Endothelial cell of umbilical vein (primary cell): ENCODE data around the gene TES. TPM values are rescaled to one million over a fixed set of nuclear protein-coding genes. Genes with fewer than 3 reads are reported as not detected.

Source experiments
- BruUV-seq: library from RNA; stranded (reverse); fragments of 400-500 nt; replicated peaks from 2 replicates; lab custom pipeline; 2021; lab: Mats Ljungman, UMichigan
- CTCF ChIA-PET: fragments of 300-600, 350-600 bp; sonication (Branson Sonifier 250); formaldehyde crosslinking; loops from one replicate; lab custom pipeline; 2021; ENCODE audit warnings: antibody characterized with exemption, inconsistent platforms; lab: Charles Lee
- POLR2A ChIA-PET: fragments of 300-600, 350-600 bp; sonication (Branson Sonifier 250); formaldehyde crosslinking; loops from one replicate; lab custom pipeline; 2021; ENCODE audit warnings: antibody characterized with exemption, inconsistent platforms; lab: Charles Lee
- DNase-seq: peaks from one replicate; pipeline ENCODE4 v3.0.0-alpha.2; 2011; ENCODE audit warnings: low read depth, low spot score
- FAIRE-seq: peaks from 2 replicates; lab custom pipeline; 2011; peaks lifted over from hg19 to GRCh38; lab: Jason Lieb, UNC
- H2AFZ ChIP-seq: 2 replicates; pipeline ENCODE4 v1.6.0; 2012; ENCODE audit warnings: low read depth, low read length, control low read depth, inconsistent platforms
- H3K27ac ChIP-seq: 2 replicates; pipeline ENCODE4 v1.5.1; 2011; ENCODE audit warnings: low read depth, mild to moderate bottlenecking, control low read depth, low read length, moderate library complexity; ENCODE audit not compliant: insufficient read depth
- H3K27me3 ChIP-seq, 2 experiments: 2 replicates each; pipeline versions ENCODE4 v1.6.0 to v1.6.1; 2011; ENCODE audit warnings: low read length in 2 of 2, mixed read lengths in 1 of 2; ENCODE audit not compliant: control insufficient read depth in 2 of 2, insufficient read depth in 2 of 2
- H3K36me3 ChIP-seq, 2 experiments: 2 replicates in 1 of 2; 3 replicates in 1 of 2; pipeline ENCODE4 v1.5.1; 2011; ENCODE audit warnings: low read length in 2 of 2, mild to moderate bottlenecking in 1 of 2, moderate library complexity in 1 of 2; ENCODE audit not compliant: control insufficient read depth in 2 of 2, insufficient read depth in 2 of 2; ENCODE audit errors: extremely low read depth in 1 of 2
- H3K4me1 ChIP-seq: 3 replicates; pipeline ENCODE4 v1.5.1; 2011; ENCODE audit warnings: mild to moderate bottlenecking, low read length; ENCODE audit not compliant: control insufficient read depth, insufficient read depth; ENCODE audit errors: extremely low read depth
- H3K4me2 ChIP-seq: 2 replicates; pipeline ENCODE4 v1.6.1; 2011; ENCODE audit warnings: low read length, control low read depth, mixed read lengths; ENCODE audit not compliant: insufficient read depth
- H3K4me3 ChIP-seq, 3 experiments: fragments of 200-600 bp in 1 of 3; sonication (generic), shearing (Covaris generic) in 1 of 3; replicated peaks in 1 of 3; 2 replicates each; pipeline ENCODE4 v1.5.1; 2011 to 2016; ENCODE audit warnings: control low read depth in 3 of 3, low read length in 3 of 3, mild to moderate bottlenecking in 2 of 3, inconsistent platforms in 1 of 3, low read depth in 1 of 3, moderate library complexity in 1 of 3; ENCODE audit not compliant: insufficient read depth in 1 of 3
- H3K79me2 ChIP-seq: 2 replicates; pipeline ENCODE4 v1.6.0; 2012; ENCODE audit warnings: low read length, inconsistent platforms; ENCODE audit not compliant: control insufficient read depth, insufficient read depth
- H3K9ac ChIP-seq: replicated peaks from 2 replicates; pipeline ENCODE3; 2011; ENCODE audit warnings: low read length, control low read depth; ENCODE audit not compliant: insufficient read depth; ENCODE audit errors: extremely low read depth
- H3K9me1 ChIP-seq: replicated peaks from 3 replicates; pipeline ENCODE4 v1.6.0; 2011; ENCODE audit warnings: mild to moderate bottlenecking, low read length; ENCODE audit not compliant: control insufficient read depth, insufficient read depth; ENCODE audit errors: extremely low read depth
- H3K9me3 ChIP-seq: replicated peaks from 2 replicates; pipeline ENCODE4 v1.5.1; 2012; ENCODE audit warnings: low read length, inconsistent platforms; ENCODE audit not compliant: control insufficient read depth, insufficient read depth
- H4K20me1 ChIP-seq: replicated peaks from 2 replicates; pipeline ENCODE3; 2011; ENCODE audit warnings: mild to moderate bottlenecking, low read length; ENCODE audit not compliant: control insufficient read depth, insufficient read depth; ENCODE audit errors: extremely low read depth
- CTCF ChIP-seq, 2 donors: IDR thresholded peaks; 1 replicate in 1 of 2; 2 replicates in 1 of 2; pipeline ENCODE4 v1.5.1; 2011; ENCODE audit warnings: low read length in 2 of 2, mild to moderate bottlenecking in 2 of 2, moderate library complexity in 2 of 2, control low read depth in 1 of 2, inconsistent platforms in 1 of 2, low read depth in 1 of 2; ENCODE audit not compliant: insufficient read depth in 1 of 2; ENCODE audit errors: extremely low read depth in 1 of 2
- EZH2 ChIP-seq: IDR thresholded peaks from 2 replicates; pipeline ENCODE4 v1.6.1; 2012; ENCODE audit warnings: borderline replicate concordance, low read depth, mild to moderate bottlenecking, moderate library complexity, low read length, inconsistent platforms; ENCODE audit not compliant: severe bottlenecking
- FOS ChIP-seq: IDR thresholded peaks from 2 replicates; pipeline ENCODE4 v1.6.1; 2011; ENCODE audit warnings: mild to moderate bottlenecking, low read length, moderate library complexity, borderline replicate concordance; ENCODE audit not compliant: insufficient read depth
- GATA2 ChIP-seq: IDR thresholded peaks from 2 replicates; pipeline ENCODE4 v1.7.0; 2011; ENCODE audit warnings: low read depth, mild to moderate bottlenecking, moderate library complexity, mixed read lengths, low read length; ENCODE audit not compliant: insufficient read length, insufficient read depth
- JUN ChIP-seq: IDR thresholded peaks from 2 replicates; pipeline ENCODE4 v1.6.1; 2011; ENCODE audit warnings: borderline replicate concordance, low read depth; ENCODE audit not compliant: insufficient read length, insufficient read depth
- MAX ChIP-seq: IDR thresholded peaks from 2 replicates; pipeline ENCODE4 v1.6.1; 2011; ENCODE audit not compliant: insufficient read depth, insufficient read length
- MYC ChIP-seq: IDR thresholded peaks from one replicate; pipeline ENCODE4 v1.6.1; 2011; ENCODE audit warnings: mild to moderate bottlenecking, low read depth, low read length
- POLR2A ChIP-seq: IDR thresholded peaks from 2 replicates; pipeline ENCODE4 v1.6.1; 2012; ENCODE audit warnings: low read depth, mild to moderate bottlenecking, control low read depth, low read length
- POLR2AphosphoS5 ChIP-seq: IDR thresholded peaks from 2 replicates; pipeline ENCODE4 v1.6.1; 2012; ENCODE audit warnings: low read depth, mild to moderate bottlenecking, control low read depth, low read length, moderate library complexity; ENCODE audit not compliant: insufficient read depth
- dilution Hi-C: fragments of 300-500 bp; cut with MboI; formaldehyde crosslinking; loops from one replicate; pipeline ENCODE4 v1.15.0; 2019; ENCODE audit warnings: low sequenced_read_pairs; ENCODE audit not compliant: extremely low pct_ligation_motif_present
- intact Hi-C: fragments of 100-400 bp; cut with micrococcal nuclease; formaldehyde crosslinking; loops from one replicate; pipeline ENCODE4 v1.10.0; 2022
- polyA plus RNA-seq, 4 experiments: library from polyadenylated mRNA; depleted of rRNA in 3 of 4; stranded (reverse) in 3 of 4; unstranded in 1 of 4; fragments of >200 nt; gene quantifications; 2 replicates each; pipeline versions ENCODE4 v1.2.1 to v1.2.3, GENCODE V29; 2011 to 2012; ENCODE audit warnings: missing spikeins in 1 of 4
- total RNA-seq: library from RNA; stranded (reverse); gene quantifications from 2 replicates; pipeline ENCODE4 v1.2.3, GENCODE V29; 2021

TES gene
- total and polyA plus RNA-seq, 2 donors (not counting 3 experiments of a cell fraction or from before 2014, with no cell fraction given): 35.3 to 50.5 TPM

GRCh38 chr7:116176226-116176625 is 34.1 kb upstream of the TES start:
- H2AFZ ChIP-seq: no peak overlapping the region
- no peak for TF ChIP-seq JUN
- TF ChIP-seq EZH2: no peak
- TF ChIP-seq POLR2AphosphoS5: no peak
- TF ChIP-seq MYC: no peak
- TF ChIP-seq FOS: no peak
- no peak for TF ChIP-seq POLR2A
- no peak for TF ChIP-seq GATA2
- TF ChIP-seq MAX: no peak
- TF ChIP-seq CTCF (IDR thresholded peaks at IDR 0.05; ENCODE audit: extremely low read depth in 1 of 2, insufficient read depth in 1 of 2, low read depth in 1 of 2, low read length in 2 of 2): no peak
- DNase-seq: no peak
- H3K27ac ChIP-seq: no peak overlapping the region
- no peak overlapping the region for H3K9ac ChIP-seq
- H3K36me3 ChIP-seq: no peaks in the 10 kb centered on the region
- H3K4me1 ChIP-seq: no peaks in the 10 kb centered on the region
- H3K9me1 ChIP-seq: no peaks in the 10 kb centered on the region
- ChIA-PET POLR2A (interaction anchor here (0.6 kb wide), 1 partner anchor 52 kb away, joined by 3 read pairs; no protein-coding TSS in a partner anchor), CTCF (interaction anchor here (1.3 to 7.1 kb wide), 6 partner anchors 12 to 951 kb away, joined by 3 to 462 read pairs (median 6); no protein-coding TSS in a partner anchor)
- H3K79me2 ChIP-seq: no peaks in the 10 kb centered on the region
- no peak overlapping the region for H3K4me3 ChIP-seq
- FAIRE-seq: no peak
- peaks cover 0 to 3% of the 10 kb centered on the region in 2 experiments for H3K27me3 ChIP-seq
- H4K20me1 ChIP-seq: no peaks in the 10 kb centered on the region
- no peak overlapping the region for H3K4me2 ChIP-seq
- dilution Hi-C loops (no loop called here), intact Hi-C loops (loop anchor here (10.0 kb wide), 2 partner anchors 809 to 1209 kb away; no protein-coding TSS in a partner anchor)
- no TSS peak for BruUV-seq
- no peaks in the 10 kb centered on the region for H3K9me3 ChIP-seq
